A673 (cell line): ENCODE results near the gene BLTP3A. TPM values are rescaled to one million over a fixed set of nuclear protein-coding genes. Genes with fewer than 3 reads are reported as not detected.
"Not testable (repeated sequence)": the region's sequence is repeated elsewhere in the genome, so short reads cannot be mapped to it uniquely, and the experiment has no call there.

ENCODE experiments used
- BruUV-seq: library from RNA; stranded (reverse); fragments of 400-500 nt; replicated peaks from 2 replicates; lab custom pipeline; 2021; lab: Mats Ljungman, UMichigan
- CTCF ChIA-PET: fragments of 300-600 bp; sonication (Branson Sonifier 250); formaldehyde crosslinking; loops from one replicate; lab custom pipeline; 2022; ENCODE audit warnings: antibody characterized with exemption; lab: Charles Lee
- POLR2A ChIA-PET: fragments of 300-600 bp; sonication (Branson Sonifier 250); formaldehyde crosslinking; loops from one replicate; lab custom pipeline; 2022; ENCODE audit warnings: antibody characterized with exemption; ENCODE audit not compliant: low non-redundant PET; lab: Charles Lee
- DNase-seq: peaks from one replicate; pipeline ENCODE4 v3.0.0-alpha.2; 2015; ENCODE audit warnings: low spot score
- H3K27ac ChIP-seq: fragments of 200-600 bp; sonication (generic); 2 replicates; pipeline ENCODE4 v1.5.1; 2016; ENCODE audit warnings: mixed run types, low read depth, mild to moderate bottlenecking, mixed read lengths, antibody characterized with exemption, low read length; ENCODE audit not compliant: poor library complexity, severe bottlenecking
- H3K27me3 ChIP-seq: fragments of 200-600 bp; sonication (generic); replicated peaks from 2 replicates; pipeline ENCODE4 v1.6.1; 2017; ENCODE audit warnings: mixed run types, low read depth, mild to moderate bottlenecking, mixed read lengths, antibody characterized with exemption, low read length; ENCODE audit not compliant: insufficient read depth, poor library complexity
- H3K36me3 ChIP-seq: fragments of 200-600 bp; sonication (generic); 2 replicates; pipeline ENCODE4 v1.6.1; 2016; ENCODE audit warnings: mixed run types, mild to moderate bottlenecking, mixed read lengths, antibody characterized with exemption, low read length; ENCODE audit not compliant: insufficient read depth, poor library complexity, severe bottlenecking
- H3K4me1 ChIP-seq: fragments of 200-600 bp; sonication (generic); 2 replicates; pipeline ENCODE4 v1.6.1; 2017; ENCODE audit warnings: mixed run types, mild to moderate bottlenecking, mixed read lengths, antibody characterized with exemption, low read length; ENCODE audit not compliant: insufficient read depth, poor library complexity, severe bottlenecking
- H3K4me3 ChIP-seq: fragments of 200-600 bp; sonication (generic); 2 replicates; pipeline ENCODE4 v1.5.1; 2016; ENCODE audit warnings: low read depth, mixed run types, mild to moderate bottlenecking, mixed read lengths, low read length; ENCODE audit not compliant: poor library complexity, severe bottlenecking
- H3K9me3 ChIP-seq: fragments of 200-600 bp; sonication (generic); 2 replicates; pipeline ENCODE4 v1.6.1; 2016; ENCODE audit warnings: mixed run types, low read depth, mild to moderate bottlenecking, mixed read lengths, antibody characterized with exemption, low read length; ENCODE audit not compliant: poor library complexity, severe bottlenecking
- CTCF ChIP-seq: fragments of 300-800, 200-600 bp; sonication (generic); conservative IDR thresholded peaks from 2 replicates; pipeline ENCODE4 v1.5.1; 2017; ENCODE audit warnings: low read depth, mild to moderate bottlenecking, antibody characterized with exemption, low read length, moderate library complexity, mixed read lengths
- EZH2 ChIP-seq: fragments of 200-600 bp; sonication (generic); IDR thresholded peaks from 2 replicates; pipeline ENCODE4 v1.6.1; 2017; ENCODE audit warnings: borderline replicate concordance, low read depth, mild to moderate bottlenecking, mixed read lengths, antibody characterized with exemption, low read length; ENCODE audit not compliant: poor library complexity, severe bottlenecking
- intact Hi-C: fragments of 100-400 bp; cut with micrococcal nuclease; formaldehyde crosslinking; loops from one replicate; pipeline ENCODE4 v1.10.0; 2022; ENCODE audit not compliant: unreplicated experiment
- total RNA-seq: library from RNA; stranded (reverse); gene quantifications from 2 replicates; pipeline ENCODE4 v1.2.3, GENCODE V29; 2021

The BLTP3A gene
- total RNA-seq, 1 experiment from 2014 or later, result 20.4 TPM

- CTCF ChIA-PET, H3K27ac ChIP-seq, H3K4me3 ChIP-seq, H3K9me3 ChIP-seq, BruUV-seq, DNase-seq, POLR2A ChIA-PET, H3K4me1 ChIP-seq, intact Hi-C loops, H3K27me3 ChIP-seq, H3K36me3 ChIP-seq: not testable (repeated sequence)
Measured at GRCh38 chr6:34809419-34809818, 17.5 kb downstream of the BLTP3A start.

- no peak for TF ChIP-seq CTCF
- TF ChIP-seq EZH2, result no peak
- H3K36me3 ChIP-seq, result no peaks in the 10 kb centered on the region
- no peaks in the 10 kb centered on the region for H3K27me3 ChIP-seq
- no peaks in the 10 kb centered on the region for H3K9me3 ChIP-seq
- H3K4me1 ChIP-seq, result no peaks in the 10 kb centered on the region
- no TSS peak for BruUV-seq
- no peak overlapping the region for H3K4me3 ChIP-seq
- ChIA-PET CTCF (no interaction called here), POLR2A (no interaction called here)
- H3K27ac ChIP-seq, result no peak overlapping the region
- DNase-seq, result no peak
- intact Hi-C loops, result no loop called here
Measured at GRCh38 chr6:34810017-34810882, 18.4 kb downstream of the BLTP3A start.

- Histone ChIP-seq H3K4me3 (no peak overlapping the region), H3K36me3 (no peaks in the 10 kb centered on the region), H3K9me3 (no peaks in the 10 kb centered on the region), H3K27ac (no peak overlapping the region), H3K27me3 (no peaks in the 10 kb centered on the region), H3K4me1 (no peaks in the 10 kb centered on the region)
- intact Hi-C loops, result no loop called here
- CTCF ChIA-PET, result no interaction called here
- BruUV-seq, result no TSS peak
- DNase-seq, result no peak
- POLR2A ChIA-PET, result no interaction called here
- TF ChIP-seq CTCF (no peak), EZH2 (no peak)
Measured at GRCh38 chr6:34810936-34811632, 19.2 kb downstream of the BLTP3A start.
